ENCODE data around the gene HRH2.

Gene HRH2

GRCh38 chr5:175686826-175687225 lies 29.0 kb downstream of the HRH2 start:
- no peak for TF ChIP-seq POLR2AphosphoS5 (IDR thresholded peaks at IDR 0.05; ENCODE audit: low read depth, low read length)
- TF ChIP-seq TAF1 (IDR thresholded peaks at IDR 0.05; ENCODE audit: borderline replicate concordance, insufficient read depth, low read length) = no peak
- TF ChIP-seq, protein P1, sequence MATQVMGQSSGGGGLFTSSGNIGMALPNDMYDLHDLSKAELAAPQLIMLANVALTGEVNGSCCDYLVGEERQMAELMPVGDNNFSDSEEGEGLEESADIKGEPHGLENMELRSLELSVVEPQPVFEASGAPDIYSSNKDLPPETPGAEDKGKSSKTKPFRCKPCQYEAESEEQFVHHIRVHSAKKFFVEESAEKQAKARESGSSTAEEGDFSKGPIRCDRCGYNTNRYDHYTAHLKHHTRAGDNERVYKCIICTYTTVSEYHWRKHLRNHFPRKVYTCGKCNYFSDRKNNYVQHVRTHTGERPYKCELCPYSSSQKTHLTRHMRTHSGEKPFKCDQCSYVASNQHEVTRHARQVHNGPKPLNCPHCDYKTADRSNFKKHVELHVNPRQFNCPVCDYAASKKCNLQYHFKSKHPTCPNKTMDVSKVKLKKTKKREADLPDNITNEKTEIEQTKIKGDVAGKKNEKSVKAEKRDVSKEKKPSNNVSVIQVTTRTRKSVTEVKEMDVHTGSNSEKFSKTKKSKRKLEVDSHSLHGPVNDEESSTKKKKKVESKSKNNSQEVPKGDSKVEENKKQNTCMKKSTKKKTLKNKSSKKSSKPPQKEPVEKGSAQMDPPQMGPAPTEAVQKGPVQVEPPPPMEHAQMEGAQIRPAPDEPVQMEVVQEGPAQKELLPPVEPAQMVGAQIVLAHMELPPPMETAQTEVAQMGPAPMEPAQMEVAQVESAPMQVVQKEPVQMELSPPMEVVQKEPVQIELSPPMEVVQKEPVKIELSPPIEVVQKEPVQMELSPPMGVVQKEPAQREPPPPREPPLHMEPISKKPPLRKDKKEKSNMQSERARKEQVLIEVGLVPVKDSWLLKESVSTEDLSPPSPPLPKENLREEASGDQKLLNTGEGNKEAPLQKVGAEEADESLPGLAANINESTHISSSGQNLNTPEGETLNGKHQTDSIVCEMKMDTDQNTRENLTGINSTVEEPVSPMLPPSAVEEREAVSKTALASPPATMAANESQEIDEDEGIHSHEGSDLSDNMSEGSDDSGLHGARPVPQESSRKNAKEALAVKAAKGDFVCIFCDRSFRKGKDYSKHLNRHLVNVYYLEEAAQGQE (IDR thresholded peaks at IDR 0.05; ENCODE audit: insufficient read depth in 1 of 2, low read depth in 2 of 2, low read length in 2 of 2) = no peak
- TF ChIP-seq SIN3A (IDR thresholded peaks at IDR 0.05; ENCODE audit: borderline replicate concordance, insufficient read depth, low read length) = no peak
- no peak for TF ChIP-seq FOXP2 (optimal IDR thresholded peaks at IDR 0.05; ENCODE audit: borderline replicate concordance, extremely low read depth, extremely low read length, insufficient read depth)

GRCh38 chr5:175687231-175687701 lies 29.4 kb downstream of the HRH2 start:
- no peak for TF ChIP-seq SIN3A (IDR thresholded peaks at IDR 0.05; ENCODE audit: borderline replicate concordance, insufficient read depth, low read length)
- TF ChIP-seq FOXP2 (optimal IDR thresholded peaks at IDR 0.05; ENCODE audit: borderline replicate concordance, extremely low read depth, extremely low read length, insufficient read depth) = no peak
- TF ChIP-seq TAF1 (IDR thresholded peaks at IDR 0.05; ENCODE audit: borderline replicate concordance, insufficient read depth, low read length) = no peak
- TF ChIP-seq POLR2AphosphoS5 (IDR thresholded peaks at IDR 0.05; ENCODE audit: low read depth, low read length) = no peak
- TF ChIP-seq, protein P1 (IDR thresholded peaks at IDR 0.05; ENCODE audit: insufficient read depth in 1 of 2, low read depth in 2 of 2, low read length in 2 of 2) = no peak

DNA sequence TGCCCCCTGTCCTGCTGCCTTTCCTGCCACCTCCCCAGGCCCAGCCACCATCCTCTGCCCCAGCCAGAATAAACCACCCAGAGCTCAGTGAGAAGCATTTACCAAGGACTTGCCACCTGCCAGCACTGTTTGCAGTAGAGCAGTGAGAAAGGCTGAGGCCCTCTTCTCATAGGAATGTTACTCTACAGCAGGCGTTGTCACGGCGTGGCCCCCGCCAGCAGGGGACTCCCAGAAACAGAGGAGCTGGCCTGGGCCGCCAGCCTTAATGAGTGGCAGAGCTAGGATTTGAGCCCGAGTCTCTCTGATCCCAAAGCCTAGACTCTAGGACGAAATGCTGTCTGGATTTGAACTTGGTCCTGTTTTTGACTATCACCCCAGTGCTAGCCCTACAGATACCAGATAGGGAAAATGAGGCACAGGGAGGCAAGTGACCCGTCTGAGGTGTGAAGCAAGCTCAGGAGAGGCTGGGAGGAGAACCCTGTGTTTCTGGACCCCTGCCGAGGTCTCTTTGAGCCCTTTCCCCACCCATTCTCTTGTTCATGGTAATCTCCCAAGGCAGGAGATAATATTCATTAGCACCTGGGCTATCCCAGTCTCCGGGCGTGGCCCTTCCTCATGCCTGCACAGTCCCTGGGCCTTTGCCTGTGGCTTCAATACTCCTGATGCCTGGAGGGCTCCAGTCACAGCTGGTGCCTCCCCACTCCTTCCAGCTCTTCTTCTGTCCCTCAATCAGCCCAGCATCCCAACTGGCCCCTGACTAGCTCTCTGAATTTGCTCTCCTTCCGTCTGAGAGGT lies 30.7 kb downstream of the HRH2 start:
- TF ChIP-seq TAF1 (IDR thresholded peaks at IDR 0.05; ENCODE audit: borderline replicate concordance, insufficient read depth, low read length) = no peak
- TF ChIP-seq POLR2AphosphoS5 (IDR thresholded peaks at IDR 0.05; ENCODE audit: low read depth, low read length) = no peak
- TF ChIP-seq SIN3A (IDR thresholded peaks at IDR 0.05; ENCODE audit: borderline replicate concordance, insufficient read depth, low read length) = no peak
- no peak for TF ChIP-seq FOXP2 (optimal IDR thresholded peaks at IDR 0.05; ENCODE audit: borderline replicate concordance, extremely low read depth, extremely low read length, insufficient read depth)
- TF ChIP-seq, protein P1 (IDR thresholded peaks at IDR 0.05; ENCODE audit: insufficient read depth in 1 of 2, low read depth in 2 of 2, low read length in 2 of 2) = no peak

- TF ChIP-seq POLR2AphosphoS5 (IDR thresholded peaks at IDR 0.05; ENCODE audit: low read depth, low read length) (no peak), TAF1 (IDR thresholded peaks at IDR 0.05; ENCODE audit: borderline replicate concordance, insufficient read depth, low read length) (no peak), FOXP2 (optimal IDR thresholded peaks at IDR 0.05; ENCODE audit: borderline replicate concordance, extremely low read depth, extremely low read length, insufficient read depth) (no peak), SIN3A (IDR thresholded peaks at IDR 0.05; ENCODE audit: borderline replicate concordance, insufficient read depth, low read length) (no peak)
- TF ChIP-seq, protein P1 (IDR thresholded peaks at IDR 0.05; ENCODE audit: insufficient read depth in 1 of 2, low read depth in 2 of 2, low read length in 2 of 2) = no peak
These were observed 31.5 kb downstream of the HRH2 start for GRCh38 chr5:175689147-175689991.
